Activated T-cell treated with anti-CD3 and anti-CD28 coated beads for 48 hours (primary cell): ENCODE results near the gene ISLR.

Experiments used
- DNase-seq: peaks from one replicate; pipeline ENCODE4 v3.0.0-alpha.2; 2020; ENCODE audit warnings: low read depth

Gene ISLR

GRCh38 chr15:74211656-74212055 lies 38.1 kb downstream of the ISLR start:
- DNase-seq = no peak

GRCh38 chr15:74212494-74212893 lies 39.0 kb downstream of the ISLR start:
- DNase-seq = no peak

- no peak for DNase-seq
Observed at GRCh38 chr15:74213858-74214284, 40.4 kb downstream of the ISLR start.

GRCh38 chr15:74214324-74215021 lies 41.0 kb downstream of the ISLR start:
- no peak for DNase-seq

- DNase-seq = no peak
Observed at GRCh38 chr15:74215958-74216357, 42.4 kb downstream of the ISLR start.

GRCh38 chr15:74216949-74217348 lies 43.4 kb downstream of the ISLR start:
- DNase-seq = no peak

GRCh38 chr15:74217907-74218885 lies 44.7 kb downstream of the ISLR start:
- DNase-seq = no peak

GRCh38 chr15:74220475-74221248 lies 47.2 kb downstream of the ISLR start:
- no peak for DNase-seq

GRCh38 chr15:74221399-74222239 lies 48.1 kb downstream of the ISLR start:
- DNase-seq = no peak

- DNase-seq = no peak
Observed at GRCh38 chr15:74222240-74223119, 49.0 kb downstream of the ISLR start.

- no peak for DNase-seq
Observed at GRCh38 chr15:74225928-74226327, 52.4 kb downstream of the ISLR start.
